ENCODE measurements around the gene PPP1R2.

DNA sequence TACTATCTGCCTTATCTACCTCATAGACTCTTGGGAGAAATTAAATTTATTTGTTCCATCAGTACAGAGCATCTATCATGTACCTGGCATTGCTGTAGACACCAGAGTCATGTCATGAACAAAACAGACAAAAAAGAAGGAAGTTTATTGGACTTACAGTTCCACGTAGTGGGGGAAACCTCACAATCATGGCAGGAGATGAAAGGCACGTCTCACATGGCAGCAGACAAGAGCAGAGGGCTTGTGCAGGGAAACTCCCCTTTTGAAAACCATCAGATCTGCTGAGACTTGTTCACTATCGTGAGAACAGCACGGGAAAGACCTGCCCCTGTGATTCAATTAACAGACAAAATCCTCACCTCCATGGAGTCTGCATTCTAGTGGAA, 74.7 kb downstream of the PPP1R2 start:
- no peak for TF ChIP-seq ZBTB7A (IDR thresholded peaks at IDR 0.05; ENCODE audit: low read depth)
- TF ChIP-seq, protein P1, sequence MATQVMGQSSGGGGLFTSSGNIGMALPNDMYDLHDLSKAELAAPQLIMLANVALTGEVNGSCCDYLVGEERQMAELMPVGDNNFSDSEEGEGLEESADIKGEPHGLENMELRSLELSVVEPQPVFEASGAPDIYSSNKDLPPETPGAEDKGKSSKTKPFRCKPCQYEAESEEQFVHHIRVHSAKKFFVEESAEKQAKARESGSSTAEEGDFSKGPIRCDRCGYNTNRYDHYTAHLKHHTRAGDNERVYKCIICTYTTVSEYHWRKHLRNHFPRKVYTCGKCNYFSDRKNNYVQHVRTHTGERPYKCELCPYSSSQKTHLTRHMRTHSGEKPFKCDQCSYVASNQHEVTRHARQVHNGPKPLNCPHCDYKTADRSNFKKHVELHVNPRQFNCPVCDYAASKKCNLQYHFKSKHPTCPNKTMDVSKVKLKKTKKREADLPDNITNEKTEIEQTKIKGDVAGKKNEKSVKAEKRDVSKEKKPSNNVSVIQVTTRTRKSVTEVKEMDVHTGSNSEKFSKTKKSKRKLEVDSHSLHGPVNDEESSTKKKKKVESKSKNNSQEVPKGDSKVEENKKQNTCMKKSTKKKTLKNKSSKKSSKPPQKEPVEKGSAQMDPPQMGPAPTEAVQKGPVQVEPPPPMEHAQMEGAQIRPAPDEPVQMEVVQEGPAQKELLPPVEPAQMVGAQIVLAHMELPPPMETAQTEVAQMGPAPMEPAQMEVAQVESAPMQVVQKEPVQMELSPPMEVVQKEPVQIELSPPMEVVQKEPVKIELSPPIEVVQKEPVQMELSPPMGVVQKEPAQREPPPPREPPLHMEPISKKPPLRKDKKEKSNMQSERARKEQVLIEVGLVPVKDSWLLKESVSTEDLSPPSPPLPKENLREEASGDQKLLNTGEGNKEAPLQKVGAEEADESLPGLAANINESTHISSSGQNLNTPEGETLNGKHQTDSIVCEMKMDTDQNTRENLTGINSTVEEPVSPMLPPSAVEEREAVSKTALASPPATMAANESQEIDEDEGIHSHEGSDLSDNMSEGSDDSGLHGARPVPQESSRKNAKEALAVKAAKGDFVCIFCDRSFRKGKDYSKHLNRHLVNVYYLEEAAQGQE (IDR thresholded peaks at IDR 0.05; ENCODE audit: low read depth), result no peak
- TF ChIP-seq, protein P2, sequence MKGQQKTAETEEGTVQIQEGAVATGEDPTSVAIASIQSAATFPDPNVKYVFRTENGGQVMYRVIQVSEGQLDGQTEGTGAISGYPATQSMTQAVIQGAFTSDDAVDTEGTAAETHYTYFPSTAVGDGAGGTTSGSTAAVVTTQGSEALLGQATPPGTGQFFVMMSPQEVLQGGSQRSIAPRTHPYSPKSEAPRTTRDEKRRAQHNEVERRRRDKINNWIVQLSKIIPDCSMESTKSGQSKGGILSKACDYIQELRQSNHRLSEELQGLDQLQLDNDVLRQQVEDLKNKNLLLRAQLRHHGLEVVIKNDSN (IDR thresholded peaks at IDR 0.05), result no peak
- no peak for TF ChIP-seq TAF1 (IDR thresholded peaks at IDR 0.05; ENCODE audit: low read depth)
- no peak for TF ChIP-seq CEBPB (IDR thresholded peaks at IDR 0.05)
- TF ChIP-seq TEAD4 (IDR thresholded peaks at IDR 0.05), result no peak
